GM23338 (cell line): ENCODE results near the gene PODN. TPM values are rescaled to one million over a fixed set of nuclear protein-coding genes. Genes with fewer than 3 reads are reported as not detected.

ENCODE experiments used
- ATAC-seq: fragments of 200-7000 bp; cut with Tn5 transposase; 3 replicates; pipeline ENCODE4 v1.9.1; 2020
- DNase-seq: peaks from one replicate; pipeline ENCODE4 v3.0.0-alpha.2; 2015; ENCODE audit warnings: low spot score
- H2AFZ ChIP-seq: fragments of 200-600 bp; sonication (generic); 2 replicates; pipeline ENCODE4 v1.8.0; 2016; ENCODE audit warnings: antibody characterized with exemption, mild to moderate bottlenecking, moderate library complexity
- H3F3A ChIP-seq: fragments of 200-600 bp; sonication (generic); replicated peaks from 2 replicates; pipeline ENCODE4 v1.8.0; 2017; ENCODE audit warnings: antibody characterized with exemption, mixed run types, low read depth
- H3K27ac ChIP-seq: fragments of 200-600 bp; sonication (generic); 2 replicates; pipeline ENCODE4 v1.6.1; 2016; ENCODE audit warnings: low read depth
- H3K27me3 ChIP-seq: fragments of 200-600 bp; sonication (generic); 2 replicates; pipeline ENCODE4 v1.8.0; 2016; ENCODE audit warnings: mild to moderate bottlenecking, mixed run types, moderate library complexity; ENCODE audit not compliant: insufficient read depth
- H3K36me3 ChIP-seq: fragments of 200-600 bp; sonication (generic); 2 replicates; pipeline ENCODE4 v1.8.0; 2016; ENCODE audit warnings: mild to moderate bottlenecking; ENCODE audit not compliant: insufficient read depth
- H3K4me1 ChIP-seq: fragments of 200-600 bp; sonication (generic); 2 replicates; pipeline ENCODE4 v1.8.0; 2016; ENCODE audit warnings: mild to moderate bottlenecking, moderate library complexity; ENCODE audit not compliant: insufficient read depth
- H3K4me2 ChIP-seq: fragments of 200-600 bp; sonication (generic); 2 replicates; pipeline ENCODE4 v1.7.1; 2017; ENCODE audit warnings: mixed run types
- H3K4me3 ChIP-seq: fragments of 200-600 bp; sonication (generic); 2 replicates; pipeline ENCODE4 v1.6.1; 2016; ENCODE audit warnings: mixed run types
- H3K79me2 ChIP-seq: fragments of 200-600 bp; sonication (generic); replicated peaks from 2 replicates; pipeline ENCODE4 v1.8.0; 2017; ENCODE audit warnings: mild to moderate bottlenecking; ENCODE audit not compliant: insufficient read depth
- H3K9me2 ChIP-seq: fragments of 200-600 bp; sonication (generic); 2 replicates; pipeline ENCODE4 v1.8.0; 2017; ENCODE audit not compliant: insufficient read depth
- H4K20me1 ChIP-seq: fragments of 200-600 bp; sonication (generic); replicated peaks from 2 replicates; pipeline ENCODE4 v1.8.0; 2017; ENCODE audit warnings: mild to moderate bottlenecking; ENCODE audit not compliant: insufficient read depth
- H3K27ac Mint-ChIP-seq: 2 replicates; pipeline ENCODE4 v1.8.0; 2020; ENCODE audit warnings: inconsistent platforms, mild to moderate bottlenecking, moderate library complexity, mixed read lengths
- H3K27me3 Mint-ChIP-seq: 3 replicates; pipeline ENCODE4 v1.8.0; 2022; ENCODE audit warnings: low read depth, mild to moderate bottlenecking, moderate library complexity, mixed read lengths, inconsistent platforms; ENCODE audit not compliant: insufficient read depth, poor library complexity
- H3K36me3 Mint-ChIP-seq: 3 replicates; pipeline ENCODE4 v1.8.0; 2021; ENCODE audit warnings: low read depth, mild to moderate bottlenecking, inconsistent platforms, moderate library complexity, mixed read lengths
- H3K4me1 Mint-ChIP-seq: 3 replicates; pipeline ENCODE4 v1.8.0; 2020; ENCODE audit warnings: mild to moderate bottlenecking, inconsistent platforms, mixed read lengths
- H3K4me3 Mint-ChIP-seq: 3 replicates; pipeline ENCODE4 v1.8.0; 2021; ENCODE audit warnings: moderate library complexity, mild to moderate bottlenecking, inconsistent platforms, mixed read lengths
- H3K9me3 Mint-ChIP-seq: 3 replicates; pipeline ENCODE4 v1.8.0; 2020; ENCODE audit warnings: moderate library complexity, mild to moderate bottlenecking, inconsistent platforms, mixed read lengths
- CREB1 ChIP-seq: fragments of 250-450 bp; sonication (Bioruptor Pico); IDR thresholded peaks from 2 replicates; pipeline ENCODE4 v1.5.0; 2020; ENCODE audit warnings: low read depth, mild to moderate bottlenecking, moderate library complexity
- CTCF ChIP-seq, 2 experiments: fragments of 200-600 bp in 1 of 2; sonication (generic) in 1 of 2; conservative IDR thresholded peaks; 2 replicates each; pipeline versions ENCODE4 v1.5.1 to v1.6.1; 2016 to 2017; ENCODE audit warnings: antibody characterized with exemption in 2 of 2, low read depth in 2 of 2, mild to moderate bottlenecking in 2 of 2, moderate library complexity in 1 of 2
- ETS1 ChIP-seq: IDR thresholded peaks from 2 replicates; pipeline ENCODE4 v1.6.1; 2016; ENCODE audit warnings: antibody characterized with exemption
- EZH2 ChIP-seq: fragments of 200-600 bp; sonication (generic); IDR thresholded peaks from one replicate; pipeline ENCODE4 v1.8.0; 2017; ENCODE audit warnings: antibody characterized with exemption, mild to moderate bottlenecking, low read depth; ENCODE audit not compliant: unreplicated experiment
- EZH2phosphoT487 ChIP-seq: fragments of 200-600 bp; sonication (generic); IDR thresholded peaks from one replicate; pipeline ENCODE4 v1.8.1; 2018; ENCODE audit warnings: antibody characterized with exemption; ENCODE audit not compliant: unreplicated experiment
- JUNB ChIP-seq: IDR thresholded peaks from one replicate; pipeline ENCODE4 v1.6.1; 2016; ENCODE audit warnings: antibody characterized with exemption; ENCODE audit not compliant: unreplicated experiment
- NANOG ChIP-seq: IDR thresholded peaks from 2 replicates; pipeline ENCODE4 v1.6.1; 2016; ENCODE audit warnings: antibody characterized with exemption, borderline replicate concordance
- POLR2AphosphoS5 ChIP-seq: IDR thresholded peaks from 2 replicates; pipeline ENCODE4 v1.6.1; 2016; ENCODE audit warnings: antibody characterized with exemption, low read depth
- REST ChIP-seq: IDR thresholded peaks from one replicate; pipeline ENCODE4 v1.6.1; 2018; ENCODE audit warnings: antibody characterized with exemption; ENCODE audit not compliant: unreplicated experiment
- STAT1 ChIP-seq: IDR thresholded peaks from one replicate; pipeline ENCODE4 v1.6.1; 2016; ENCODE audit warnings: antibody characterized with exemption; ENCODE audit not compliant: unreplicated experiment
- ZNF114 ChIP-seq: fragments of 250-450 bp; sonication (Bioruptor Pico); IDR thresholded peaks from 2 replicates; pipeline ENCODE4 v1.5.0; 2020; ENCODE audit warnings: mild to moderate bottlenecking, moderate library complexity
- ZNF331 ChIP-seq: fragments of 250-450 bp; sonication (Bioruptor Pico); IDR thresholded peaks from 2 replicates; pipeline ENCODE4 v1.5.0; 2020; ENCODE audit warnings: low read depth, mild to moderate bottlenecking, moderate library complexity
- ZNF462 ChIP-seq: fragments of 250-450 bp; sonication (Bioruptor Pico); IDR thresholded peaks from 2 replicates; pipeline ENCODE4 v1.5.0; 2020; ENCODE audit warnings: mild to moderate bottlenecking, moderate library complexity
- polyA plus RNA-seq: library from polyadenylated mRNA; unstranded; fragments of >200 nt; fragmentation: Nextera tagmentation; extraction: Ambion mirVana; gene quantifications from 2 replicates; pipeline ENCODE4 v1.2.1, GENCODE V29; 2016
- total RNA-seq: library from RNA; depleted of rRNA; stranded (reverse); fragments of >200 nt; shearing (Covaris generic); gene quantifications from 2 replicates; pipeline ENCODE4 v1.2.3, GENCODE V29; 2014

The PODN gene
- total and polyA plus RNA-seq, 2 experiments from 2014 or later = 0.16 to 0.24 TPM

GRCh38 chr1:53114090-53114489 lies 52.1 kb downstream of the PODN start:
- DNase-seq (no peak), ATAC-seq (no peak)
- H3K36me3 ChIP-seq = no peaks in the 10 kb centered on the region
- no peaks in the 10 kb centered on the region for H3K79me2 ChIP-seq
- H3K27me3 ChIP-seq = no peaks in the 10 kb centered on the region
- no peaks in the 10 kb centered on the region for H3K9me2 ChIP-seq
- peaks cover 6% of the 10 kb centered on the region for H3K4me1 ChIP-seq
- H3K4me2 ChIP-seq = no peak overlapping the region
- H3K4me3 Mint-ChIP-seq = no peak overlapping the region
- no peak overlapping the region for H3K27ac ChIP-seq
- no peak overlapping the region for H3K4me3 ChIP-seq
- no peak for TF ChIP-seq EZH2phosphoT487
- no peak for TF ChIP-seq ZNF331 (CRISPR knock-in tag)
- TF ChIP-seq ZNF462 (CRISPR knock-in tag) = no peak
- no peak for TF ChIP-seq STAT1
- TF ChIP-seq NANOG = no peak
- TF ChIP-seq ETS1 = no peak
- TF ChIP-seq POLR2AphosphoS5 = no peak
- no peak for TF ChIP-seq CREB1 (CRISPR knock-in tag)
- no peak for TF ChIP-seq JUNB
- no peak for TF ChIP-seq ZNF114
- TF ChIP-seq CTCF (conservative IDR thresholded peaks at IDR 0.05; ENCODE audit: low read depth in 2 of 2) = no peak
- TF ChIP-seq REST = no peak
- TF ChIP-seq EZH2 = no peak
- H3F3A ChIP-seq = no peaks in the 10 kb centered on the region
- H4K20me1 ChIP-seq = no peaks in the 10 kb centered on the region
- H3K9me3 Mint-ChIP-seq = 0 out of 3 replicates have a peak, but pooled peaks cover 5% of the 10 kb centered on the region
- H3K36me3 Mint-ChIP-seq = no peaks in the 10 kb centered on the region; the same call in 2 of the 3 replicates
- no peak overlapping the region for H2AFZ ChIP-seq
- peaks cover 28% of the 10 kb centered on the region for H3K4me1 Mint-ChIP-seq
- peaks cover 6% of the 10 kb centered on the region for H3K27me3 Mint-ChIP-seq
- no peak overlapping the region for H3K27ac Mint-ChIP-seq
